ENCODE data around the gene SEPHS2.

Gene SEPHS2

DNA sequence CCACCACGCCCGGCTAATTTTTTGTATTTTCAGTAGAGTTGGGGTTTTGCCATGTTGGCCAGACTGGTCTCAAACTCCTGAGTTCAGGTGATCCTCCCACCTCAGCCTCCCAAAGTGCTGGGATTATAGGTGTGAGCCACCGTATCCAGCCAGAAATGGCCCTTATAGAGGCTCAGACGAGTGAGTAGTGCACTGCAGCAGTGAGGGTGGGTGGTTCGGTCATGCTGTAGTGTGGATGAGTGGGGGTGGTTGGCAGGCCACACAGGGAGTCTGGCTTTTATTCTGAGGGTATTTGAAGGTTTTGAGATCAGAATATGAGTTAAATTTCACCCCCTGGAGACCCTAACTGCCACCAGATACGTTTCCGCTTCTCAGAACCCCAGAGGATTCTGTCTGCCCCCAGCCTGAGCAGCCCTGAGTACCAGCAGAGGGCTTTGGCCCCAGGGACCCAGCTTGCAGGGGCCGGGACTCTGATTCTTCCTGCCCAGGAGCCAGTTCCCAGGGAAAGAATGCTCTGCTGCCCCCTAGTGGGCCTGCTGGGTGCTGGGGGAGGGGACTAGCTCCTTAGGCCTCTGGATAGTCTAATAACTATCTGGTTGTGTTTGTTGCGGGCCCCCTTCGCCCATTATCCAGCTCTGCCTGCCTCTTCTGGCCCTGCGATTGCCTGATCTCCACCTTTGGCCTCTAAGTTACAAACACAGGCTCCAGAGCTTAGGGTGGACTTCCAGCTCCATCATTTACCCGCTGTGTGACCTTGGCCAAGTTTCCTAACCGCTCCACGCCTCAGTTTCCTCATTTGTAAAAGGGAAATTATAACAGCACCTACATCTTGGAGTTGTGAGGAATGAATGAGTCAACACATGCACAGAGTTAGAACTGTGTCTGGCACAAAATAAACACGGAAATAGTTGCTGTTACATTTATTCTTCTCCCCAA is 36.3 kb downstream of the SEPHS2 start:
- Mint-ChIP-seq H3K9me3 (no peaks in the 10 kb centered on the region), H3K4me1 (peaks cover 18% of the 10 kb centered on the region), H3K4me3 (peak overlapping the region; percentile 82 to 86 (median 83)), H3K27ac (peak overlapping the region; percentile 64 to 87 (median 65)), H3K36me3 (ENCODE audit: low read depth) (peaks cover 16% of the 10 kb centered on the region), H3K27me3 (ENCODE audit: low read depth) (no peaks in the 10 kb centered on the region)
- TF ChIP-seq, protein P1, sequence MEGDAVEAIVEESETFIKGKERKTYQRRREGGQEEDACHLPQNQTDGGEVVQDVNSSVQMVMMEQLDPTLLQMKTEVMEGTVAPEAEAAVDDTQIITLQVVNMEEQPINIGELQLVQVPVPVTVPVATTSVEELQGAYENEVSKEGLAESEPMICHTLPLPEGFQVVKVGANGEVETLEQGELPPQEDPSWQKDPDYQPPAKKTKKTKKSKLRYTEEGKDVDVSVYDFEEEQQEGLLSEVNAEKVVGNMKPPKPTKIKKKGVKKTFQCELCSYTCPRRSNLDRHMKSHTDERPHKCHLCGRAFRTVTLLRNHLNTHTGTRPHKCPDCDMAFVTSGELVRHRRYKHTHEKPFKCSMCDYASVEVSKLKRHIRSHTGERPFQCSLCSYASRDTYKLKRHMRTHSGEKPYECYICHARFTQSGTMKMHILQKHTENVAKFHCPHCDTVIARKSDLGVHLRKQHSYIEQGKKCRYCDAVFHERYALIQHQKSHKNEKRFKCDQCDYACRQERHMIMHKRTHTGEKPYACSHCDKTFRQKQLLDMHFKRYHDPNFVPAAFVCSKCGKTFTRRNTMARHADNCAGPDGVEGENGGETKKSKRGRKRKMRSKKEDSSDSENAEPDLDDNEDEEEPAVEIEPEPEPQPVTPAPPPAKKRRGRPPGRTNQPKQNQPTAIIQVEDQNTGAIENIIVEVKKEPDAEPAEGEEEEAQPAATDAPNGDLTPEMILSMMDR (IDR thresholded peaks at IDR 0.05; ENCODE audit: unreplicated experiment in 3 of 3): peak; percentile 94 to 96 (median 95)

DNA sequence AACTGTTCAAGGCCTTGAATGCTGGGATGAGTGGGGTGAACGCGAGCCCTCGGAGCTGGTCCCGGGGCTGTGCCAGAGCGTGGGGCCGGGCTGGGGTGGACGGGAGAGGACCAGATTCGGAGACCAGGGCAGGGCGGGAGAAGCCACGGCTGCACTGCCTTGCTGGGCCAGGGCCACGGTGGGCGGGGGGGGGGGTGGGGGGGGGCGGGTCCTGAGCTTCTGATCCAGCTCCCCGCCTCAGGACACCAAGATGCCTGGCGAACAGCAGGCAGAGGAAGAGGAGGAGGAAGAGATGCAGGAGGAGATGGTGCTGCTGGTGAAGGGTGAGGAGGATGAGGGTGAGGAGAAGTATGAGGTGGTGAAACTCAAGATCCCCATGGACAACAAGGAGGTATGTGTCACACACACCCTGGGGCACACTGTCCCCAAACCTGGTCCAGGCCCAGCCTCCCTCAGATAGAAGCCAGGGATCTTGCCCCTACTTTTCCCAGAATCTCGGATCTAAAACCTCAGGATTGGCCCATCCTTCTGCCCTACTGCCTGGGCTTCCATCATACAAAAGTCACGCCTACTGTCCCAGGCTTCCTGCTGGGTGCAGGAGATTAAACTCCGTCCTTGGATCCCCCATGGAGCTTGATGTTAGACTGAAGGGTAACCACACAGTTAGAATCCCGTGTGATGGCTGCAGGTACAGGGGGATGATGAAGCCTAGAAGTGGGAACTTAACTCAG is 37.7 kb downstream of the SEPHS2 start:
- peaks cover 9% of the 10 kb centered on the region for H3K36me3 Mint-ChIP-seq (ENCODE audit: low read depth)
- no peaks in the 10 kb centered on the region for H3K27me3 Mint-ChIP-seq (ENCODE audit: low read depth)
- peak overlapping the region; percentile 82 to 86 (median 83) for H3K4me3 Mint-ChIP-seq
- H3K27ac Mint-ChIP-seq: peak overlapping the region; percentile 33 to 82 (median 64)
- peaks cover 18% of the 10 kb centered on the region for H3K4me1 Mint-ChIP-seq
- TF ChIP-seq, protein P1 (IDR thresholded peaks at IDR 0.05; ENCODE audit: unreplicated experiment in 3 of 3): no peak
- no peaks in the 10 kb centered on the region for H3K9me3 Mint-ChIP-seq

DNA sequence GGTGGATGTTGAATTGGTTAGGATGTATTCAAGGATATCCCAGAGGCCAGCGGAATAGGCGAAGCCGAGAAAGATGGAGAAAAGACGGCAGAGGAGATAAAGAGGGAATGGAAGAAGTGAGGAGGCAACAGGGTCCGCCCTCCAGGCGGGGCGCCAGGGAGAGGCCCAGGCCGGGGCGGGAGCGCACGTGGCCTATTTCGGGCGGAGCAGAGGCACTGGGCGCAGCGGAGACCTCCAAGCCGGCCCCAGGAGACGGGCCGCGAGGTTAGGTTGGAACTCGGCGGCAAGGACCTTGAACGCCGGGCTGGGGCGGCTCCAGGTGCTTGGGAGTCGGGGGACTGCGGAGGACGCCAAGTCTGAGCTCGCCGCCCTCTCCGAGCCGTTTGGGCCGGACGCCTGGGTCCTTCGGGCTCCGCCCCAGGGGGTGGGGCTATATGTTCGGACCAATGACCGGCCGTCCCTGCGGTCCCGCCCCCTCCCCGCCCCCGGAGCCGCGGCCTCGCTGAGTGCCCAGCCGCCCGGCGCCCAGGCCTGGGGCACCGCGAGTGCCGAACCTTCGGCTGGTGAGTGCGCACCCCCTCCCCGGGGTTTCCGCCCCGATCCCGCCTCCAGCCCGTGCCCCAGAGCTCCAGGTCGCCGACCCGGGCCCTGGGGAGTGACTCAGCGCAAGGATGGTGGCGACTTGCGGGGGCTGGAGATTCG is 38.4 kb downstream of the SEPHS2 start, which contains the start of gene ZNF771:
ZNF771 (plus strand) TSS at position 505 of the 702 bp plus-strand sequence. CDS start 448 bp downstream, outside the sequence.
- peaks cover 9% of the 10 kb centered on the region for H3K36me3 Mint-ChIP-seq (ENCODE audit: low read depth)
- H3K4me3 Mint-ChIP-seq: peak within 1 kb of the TSS; percentile 91 to 98 (median 94)
- TF ChIP-seq, protein P1 (IDR thresholded peaks at IDR 0.05; ENCODE audit: unreplicated experiment in 3 of 3): peak in 1 of 3 experiments; percentile 25
- peak within 1 kb of the TSS; percentile 72 to 92 (median 87) for H3K27ac Mint-ChIP-seq
- H3K27me3 Mint-ChIP-seq (ENCODE audit: low read depth): no peaks in the 10 kb centered on the region
- H3K4me1 Mint-ChIP-seq: peaks cover 17% of the 10 kb centered on the region
- H3K9me3 Mint-ChIP-seq: no peaks in the 10 kb centered on the region

DNA sequence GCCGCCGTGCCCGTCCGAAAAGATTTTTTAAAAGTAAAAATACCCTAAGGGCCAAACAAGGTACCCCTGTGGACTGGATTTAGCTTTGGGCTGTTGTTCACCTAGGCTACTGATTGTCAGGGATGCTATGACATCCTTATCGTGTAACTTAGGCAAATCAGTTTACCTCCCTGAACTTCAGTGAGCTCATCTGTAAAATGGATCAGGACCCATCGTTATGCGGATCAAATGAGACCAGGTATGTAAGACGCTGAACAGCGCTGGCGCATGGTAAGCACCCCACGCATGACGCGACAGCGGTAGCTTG is 38.9 kb downstream of the SEPHS2 start:
- Mint-ChIP-seq H3K36me3 (ENCODE audit: low read depth) (peaks cover 4% of the 10 kb centered on the region), H3K27me3 (ENCODE audit: low read depth) (no peaks in the 10 kb centered on the region), H3K4me1 (peaks cover 15% of the 10 kb centered on the region), H3K9me3 (no peaks in the 10 kb centered on the region), H3K4me3 (peak overlapping the region; percentile 91 to 98 (median 94)), H3K27ac (peak overlapping the region; percentile 72 to 92 (median 87))
- TF ChIP-seq, protein P1 (IDR thresholded peaks at IDR 0.05; ENCODE audit: unreplicated experiment in 3 of 3): no peak

DNA sequence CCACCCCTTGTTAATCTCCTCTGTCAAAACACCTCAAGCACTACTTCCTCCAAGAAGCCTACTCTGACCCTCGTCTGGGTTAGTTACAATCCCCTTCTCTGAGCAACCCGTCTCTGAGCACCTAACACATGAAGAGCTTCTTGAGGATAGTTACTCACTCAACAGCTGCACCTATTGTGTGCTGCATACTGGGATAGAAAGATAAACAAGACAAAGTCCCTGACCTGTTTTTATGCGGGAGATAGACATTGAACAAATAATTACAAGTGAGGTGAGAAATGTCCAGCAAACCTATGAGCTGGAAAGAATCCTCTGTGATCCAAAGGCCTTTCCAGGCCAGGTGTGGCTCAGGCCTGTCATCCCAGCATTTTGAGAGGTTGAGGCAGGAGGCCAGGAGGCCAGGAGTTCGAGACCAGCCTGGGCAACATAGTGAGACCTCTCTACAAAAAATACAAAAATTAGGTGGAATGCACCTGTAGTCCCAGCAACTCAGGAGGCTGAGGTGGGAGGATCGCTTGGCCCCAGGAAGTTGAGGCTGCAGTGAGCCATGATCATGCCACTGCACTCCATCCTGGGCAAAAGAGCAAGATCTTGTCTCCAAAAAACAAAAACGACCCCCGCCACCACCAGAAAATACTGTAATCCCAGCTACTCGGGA is 43.8 kb downstream of the SEPHS2 start:
- TF ChIP-seq, protein P1 (IDR thresholded peaks at IDR 0.05; ENCODE audit: unreplicated experiment in 3 of 3): no peak
- no peaks in the 10 kb centered on the region for H3K27me3 Mint-ChIP-seq (ENCODE audit: low read depth)
- H3K27ac Mint-ChIP-seq: peak overlapping the region; percentile 96 to 99 (median 97)
- peaks cover 14% of the 10 kb centered on the region for H3K36me3 Mint-ChIP-seq (ENCODE audit: low read depth)
- no peaks in the 10 kb centered on the region for H3K9me3 Mint-ChIP-seq
- H3K4me1 Mint-ChIP-seq: peaks cover 22% of the 10 kb centered on the region
- H3K4me3 Mint-ChIP-seq: peak overlapping the region; percentile 87 to 89 (median 89)
